ENCODE measurements around the gene DPEP2.
"Not testable (repeated sequence)": the region's sequence is repeated elsewhere in the genome, so short reads cannot be mapped to it uniquely, and the experiment has no call there.

Gene DPEP2

GRCh38 chr16:67998779-67999688, at the start of gene DPEP2:
TSS of gene DPEP2 (minus strand) at chr16:67999484. CDS start at chr16:67993212, 6,272 bp downstream.
- not testable (repeated sequence) for H3K27ac Mint-ChIP-seq; H3K4me1 Mint-ChIP-seq; H3K27me3 Mint-ChIP-seq (ENCODE audit: low read depth); H3K36me3 Mint-ChIP-seq (ENCODE audit: low read depth); H3K9me3 Mint-ChIP-seq; H3K4me3 Mint-ChIP-seq

GRCh38 chr16:68047987-68048386, 48.7 kb upstream of the DPEP2 start:
- Mint-ChIP-seq H3K27ac (no peak overlapping the region), H3K27me3 (ENCODE audit: low read depth) (no peaks in the 10 kb centered on the region), H3K36me3 (ENCODE audit: low read depth) (peaks cover 34% of the 10 kb centered on the region), H3K9me3 (no peaks in the 10 kb centered on the region), H3K4me3 (no peak overlapping the region), H3K4me1 (no peaks in the 10 kb centered on the region)
- TF ChIP-seq, protein P1, sequence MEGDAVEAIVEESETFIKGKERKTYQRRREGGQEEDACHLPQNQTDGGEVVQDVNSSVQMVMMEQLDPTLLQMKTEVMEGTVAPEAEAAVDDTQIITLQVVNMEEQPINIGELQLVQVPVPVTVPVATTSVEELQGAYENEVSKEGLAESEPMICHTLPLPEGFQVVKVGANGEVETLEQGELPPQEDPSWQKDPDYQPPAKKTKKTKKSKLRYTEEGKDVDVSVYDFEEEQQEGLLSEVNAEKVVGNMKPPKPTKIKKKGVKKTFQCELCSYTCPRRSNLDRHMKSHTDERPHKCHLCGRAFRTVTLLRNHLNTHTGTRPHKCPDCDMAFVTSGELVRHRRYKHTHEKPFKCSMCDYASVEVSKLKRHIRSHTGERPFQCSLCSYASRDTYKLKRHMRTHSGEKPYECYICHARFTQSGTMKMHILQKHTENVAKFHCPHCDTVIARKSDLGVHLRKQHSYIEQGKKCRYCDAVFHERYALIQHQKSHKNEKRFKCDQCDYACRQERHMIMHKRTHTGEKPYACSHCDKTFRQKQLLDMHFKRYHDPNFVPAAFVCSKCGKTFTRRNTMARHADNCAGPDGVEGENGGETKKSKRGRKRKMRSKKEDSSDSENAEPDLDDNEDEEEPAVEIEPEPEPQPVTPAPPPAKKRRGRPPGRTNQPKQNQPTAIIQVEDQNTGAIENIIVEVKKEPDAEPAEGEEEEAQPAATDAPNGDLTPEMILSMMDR (IDR thresholded peaks at IDR 0.05; ENCODE audit: unreplicated experiment in 3 of 3), result no peak

GRCh38 chr16:68046106-68046505, 46.8 kb upstream of the DPEP2 start:
- Mint-ChIP-seq H3K4me1 (no peaks in the 10 kb centered on the region), H3K9me3 (no peaks in the 10 kb centered on the region), H3K36me3 (ENCODE audit: low read depth) (peaks cover 31% of the 10 kb centered on the region), H3K27me3 (ENCODE audit: low read depth) (no peaks in the 10 kb centered on the region), H3K4me3 (no peak overlapping the region), H3K27ac (no peak overlapping the region)
- TF ChIP-seq, protein P1 (IDR thresholded peaks at IDR 0.05; ENCODE audit: unreplicated experiment in 3 of 3), result no peak

- H3K9me3 Mint-ChIP-seq, result no peaks in the 10 kb centered on the region
These were observed 42.5 kb upstream of the DPEP2 start for GRCh38 chr16:68041783-68042182.

DNA sequence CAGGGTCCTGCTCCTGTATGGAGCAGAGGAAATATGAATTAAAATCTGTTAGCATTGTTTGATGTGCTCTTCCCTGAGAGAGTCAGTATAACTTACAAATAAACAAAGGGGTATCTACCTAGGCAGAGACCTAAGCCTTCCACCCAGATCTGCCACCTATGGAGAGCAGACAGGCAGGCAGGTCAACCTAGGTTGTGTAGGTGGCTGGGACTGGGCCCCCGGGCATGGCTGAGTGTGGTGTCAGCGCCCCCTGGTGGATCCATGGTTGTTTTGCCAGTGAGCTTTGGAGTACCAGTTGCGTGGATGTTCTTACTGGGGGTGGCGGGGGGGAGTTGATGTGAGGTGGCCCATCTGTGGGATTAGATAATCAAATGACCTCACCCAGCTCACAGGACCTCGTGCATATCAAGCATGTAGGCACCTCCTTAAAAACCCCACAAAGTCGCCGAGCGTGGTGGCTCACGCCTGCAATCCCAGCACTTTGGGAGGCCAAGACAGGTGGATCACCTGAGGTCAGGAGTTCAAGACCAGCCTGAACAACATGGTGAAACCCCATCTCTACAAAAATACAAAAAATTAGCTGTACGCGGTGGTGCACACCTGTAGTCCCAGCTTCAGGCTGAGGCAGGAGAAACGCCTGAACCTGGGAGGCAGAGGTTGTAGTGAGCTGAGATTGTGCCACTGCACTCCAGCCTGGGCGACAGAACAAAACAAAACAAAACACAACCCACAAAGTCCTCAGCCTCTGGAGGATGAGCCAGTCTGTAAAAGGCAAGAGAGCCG, 41.4 kb upstream of the DPEP2 start:
- peaks cover 20% of the 10 kb centered on the region for H3K36me3 Mint-ChIP-seq (ENCODE audit: low read depth)
- H3K27me3 Mint-ChIP-seq (ENCODE audit: low read depth), result no peaks in the 10 kb centered on the region
- peak overlapping the region in 1 of 3 experiments; percentile 35 for H3K27ac Mint-ChIP-seq
- no peak overlapping the region for H3K4me3 Mint-ChIP-seq
- H3K9me3 Mint-ChIP-seq, result no peaks in the 10 kb centered on the region
- TF ChIP-seq, protein P1 (IDR thresholded peaks at IDR 0.05; ENCODE audit: unreplicated experiment in 3 of 3), result peak; percentile 71 to 75 (median 74)
- no peaks in the 10 kb centered on the region for H3K4me1 Mint-ChIP-seq

More at GRCh38 chr16:68041783-68042182, 42.5 kb upstream of the DPEP2 start:
- Mint-ChIP-seq H3K4me3 (no peak overlapping the region), H3K36me3 (ENCODE audit: low read depth) (peaks cover 24% of the 10 kb centered on the region), H3K4me1 (no peaks in the 10 kb centered on the region), H3K27ac (no peak overlapping the region), H3K27me3 (ENCODE audit: low read depth) (no peaks in the 10 kb centered on the region)
- TF ChIP-seq, protein P1 (IDR thresholded peaks at IDR 0.05; ENCODE audit: unreplicated experiment in 3 of 3), result no peak

- no peaks in the 10 kb centered on the region for H3K9me3 Mint-ChIP-seq
- TF ChIP-seq, protein P1 (IDR thresholded peaks at IDR 0.05; ENCODE audit: unreplicated experiment in 3 of 3), result no peak
- H3K4me1 Mint-ChIP-seq, result no peaks in the 10 kb centered on the region
- H3K27me3 Mint-ChIP-seq (ENCODE audit: low read depth), result no peaks in the 10 kb centered on the region
- no peak overlapping the region for H3K27ac Mint-ChIP-seq
- peaks cover 20% of the 10 kb centered on the region for H3K36me3 Mint-ChIP-seq (ENCODE audit: low read depth)
- no peak overlapping the region for H3K4me3 Mint-ChIP-seq
These were observed 38.7 kb upstream of the DPEP2 start for GRCh38 chr16:68037841-68038597.

All from nephron (organoid).